Nephron (organoid): ENCODE results near the gene FNTB.

Source experiments
- H3K27ac Mint-ChIP-seq, 3 experiments: 2 replicates each; pipeline ENCODE4 v1.8.0; 2020; ENCODE audit warnings: mixed read lengths in 3 of 3, mild to moderate bottlenecking in 2 of 3, moderate library complexity in 1 of 3
- H3K27me3 Mint-ChIP-seq: 2 replicates; pipeline ENCODE4 v1.8.0; 2021; ENCODE audit warnings: low read depth, mild to moderate bottlenecking, moderate library complexity, mixed read lengths
- H3K36me3 Mint-ChIP-seq: 2 replicates; pipeline ENCODE4 v1.8.0; 2020; ENCODE audit warnings: low read depth, mixed read lengths
- H3K4me1 Mint-ChIP-seq: 2 replicates; pipeline ENCODE4 v1.8.0; 2020; ENCODE audit warnings: mixed read lengths
- H3K4me3 Mint-ChIP-seq, 3 experiments: 2 replicates each; pipeline ENCODE4 v1.8.0; 2020; ENCODE audit warnings: mild to moderate bottlenecking in 3 of 3, mixed read lengths in 3 of 3, moderate library complexity in 2 of 3
- H3K9me3 Mint-ChIP-seq: 2 replicates; pipeline ENCODE4 v1.8.0; 2020; ENCODE audit warnings: mixed read lengths
- CTCF ChIP-seq, 3 experiments: fragments of 200-600 bp; sonication (generic); IDR thresholded peaks; one replicate each; pipeline ENCODE4 v1.5.0; 2021; ENCODE audit warnings: antibody characterized with exemption in 3 of 3; ENCODE audit not compliant: unreplicated experiment in 3 of 3

FNTB gene

GRCh38 chr14:64954491-64955240, 32.0 kb upstream of the FNTB start:
- peaks cover 24% of the 10 kb centered on the region for H3K36me3 Mint-ChIP-seq
- H3K4me1 Mint-ChIP-seq = peaks cover 4% of the 10 kb centered on the region
- no peaks in the 10 kb centered on the region for H3K27me3 Mint-ChIP-seq
- no peak for TF ChIP-seq CTCF (IDR thresholded peaks at IDR 0.05; ENCODE audit: unreplicated experiment in 3 of 3)
- H3K9me3 Mint-ChIP-seq = no peaks in the 10 kb centered on the region
- no peak overlapping the region for H3K27ac Mint-ChIP-seq
- H3K4me3 Mint-ChIP-seq = no peak overlapping the region

- H3K27me3 Mint-ChIP-seq = no peaks in the 10 kb centered on the region
- H3K4me1 Mint-ChIP-seq = peaks cover 8% of the 10 kb centered on the region
- H3K36me3 Mint-ChIP-seq = peaks cover 21% of the 10 kb centered on the region
- peak overlapping the region in 1 of 3 experiments; percentile 17 for H3K27ac Mint-ChIP-seq
- no peaks in the 10 kb centered on the region for H3K9me3 Mint-ChIP-seq
- no peak for TF ChIP-seq CTCF (IDR thresholded peaks at IDR 0.05; ENCODE audit: unreplicated experiment in 3 of 3)
- H3K4me3 Mint-ChIP-seq = no peak overlapping the region
Measured at GRCh38 chr14:64955297-64955696, 31.4 kb upstream of the FNTB start.

GRCh38 chr14:64956697-64957406, 29.8 kb upstream of the FNTB start:
- peaks cover 11% of the 10 kb centered on the region for H3K36me3 Mint-ChIP-seq

GRCh38 chr14:64958201-64958600, 28.5 kb upstream of the FNTB start:
- H3K27ac Mint-ChIP-seq = no peak overlapping the region
- H3K36me3 Mint-ChIP-seq = peaks cover 7% of the 10 kb centered on the region
- H3K9me3 Mint-ChIP-seq = no peaks in the 10 kb centered on the region
- H3K27me3 Mint-ChIP-seq = no peaks in the 10 kb centered on the region
- no peak overlapping the region for H3K4me3 Mint-ChIP-seq
- no peak for TF ChIP-seq CTCF (IDR thresholded peaks at IDR 0.05; ENCODE audit: unreplicated experiment in 3 of 3)
- H3K4me1 Mint-ChIP-seq = peaks cover 19% of the 10 kb centered on the region

More at GRCh38 chr14:64956697-64957406, 29.8 kb upstream of the FNTB start:
- peaks cover 14% of the 10 kb centered on the region for H3K4me1 Mint-ChIP-seq
- no peaks in the 10 kb centered on the region for H3K27me3 Mint-ChIP-seq
- no peak overlapping the region for H3K4me3 Mint-ChIP-seq
- H3K27ac Mint-ChIP-seq = no peak overlapping the region
- H3K9me3 Mint-ChIP-seq = no peaks in the 10 kb centered on the region
- no peak for TF ChIP-seq CTCF (IDR thresholded peaks at IDR 0.05; ENCODE audit: unreplicated experiment in 3 of 3)

GRCh38 chr14:64958743-64959142, 28.0 kb upstream of the FNTB start:
- H3K27me3 Mint-ChIP-seq = no peaks in the 10 kb centered on the region
- no peaks in the 10 kb centered on the region for H3K9me3 Mint-ChIP-seq
- H3K4me1 Mint-ChIP-seq = peaks cover 17% of the 10 kb centered on the region
- peaks cover 7% of the 10 kb centered on the region for H3K36me3 Mint-ChIP-seq
- no peak overlapping the region for H3K4me3 Mint-ChIP-seq
- H3K27ac Mint-ChIP-seq = no peak overlapping the region
- TF ChIP-seq CTCF (IDR thresholded peaks at IDR 0.05; ENCODE audit: unreplicated experiment in 3 of 3) = no peak
